Activated B cell treated with CpG ODN at 0.5 μM for 24 hours (primary cell): ENCODE results near the gene ZNG1A. TPM values are rescaled to one million over a fixed set of nuclear protein-coding genes. Genes with fewer than 3 reads are reported as not detected.
"Not testable (repeated sequence)": the region's sequence is repeated elsewhere in the genome, so short reads cannot be mapped to it uniquely, and the experiment has no call there.

Experiments used
- ATAC-seq: fragments of 200-7000 bp; cut with Tn5 transposase; one replicate; pipeline ENCODE4 v1.10.0; 2021; ENCODE audit warnings: low read depth, mild to moderate bottlenecking, moderate library complexity
- CTCF ChIA-PET: fragments of 350-600 bp; sonication (Branson Sonifier 250); formaldehyde crosslinking; loops from one replicate; lab custom pipeline; 2021; ENCODE audit warnings: antibody characterized with exemption; lab: Charles Lee
- POLR2A ChIA-PET: fragments of 350-600 bp; sonication (Branson Sonifier 250); formaldehyde crosslinking; loops from one replicate; lab custom pipeline; 2021; ENCODE audit warnings: antibody characterized with exemption; lab: Charles Lee
- DNase-seq: peaks from one replicate; pipeline ENCODE4 v3.0.0; 2022
- H3K27ac Mint-ChIP-seq: one replicate; pipeline ENCODE4 v1.8.0; 2020; ENCODE audit warnings: mixed read lengths
- H3K27me3 Mint-ChIP-seq: one replicate; pipeline ENCODE4 v1.8.0; 2021; ENCODE audit warnings: mixed read lengths
- H3K36me3 Mint-ChIP-seq: one replicate; pipeline ENCODE4 v1.8.0; 2021; ENCODE audit warnings: low read depth, mixed read lengths
- H3K4me1 Mint-ChIP-seq: one replicate; pipeline ENCODE4 v1.8.0; 2021; ENCODE audit warnings: mixed read lengths
- H3K4me3 Mint-ChIP-seq: one replicate; pipeline ENCODE4 v1.8.0; 2020; ENCODE audit warnings: mild to moderate bottlenecking, mixed read lengths
- H3K9me3 Mint-ChIP-seq: one replicate; pipeline ENCODE4 v1.8.0; 2020; ENCODE audit warnings: mixed read lengths
- intact Hi-C: fragments of 100-400 bp; cut with micrococcal nuclease; formaldehyde crosslinking; loops from one replicate; pipeline ENCODE4 v1.15.1; 2024
- total RNA-seq: library from RNA; stranded (reverse); gene quantifications from 2 replicates; pipeline ENCODE4 v1.2.3, GENCODE V29; 2022

Gene ZNG1A
- total RNA-seq, 1 donor from 2014 or later = 67.2 TPM

- CTCF ChIA-PET, H3K4me3 Mint-ChIP-seq, H3K4me1 Mint-ChIP-seq, DNase-seq, H3K27ac Mint-ChIP-seq, H3K9me3 Mint-ChIP-seq, H3K36me3 Mint-ChIP-seq, intact Hi-C loops, H3K27me3 Mint-ChIP-seq, ATAC-seq, POLR2A ChIA-PET: not testable (repeated sequence)
Observed at GRCh38 chr9:151173-151572, 27.7 kb downstream of the ZNG1A start.

- intact Hi-C loops, H3K27ac Mint-ChIP-seq, H3K4me3 Mint-ChIP-seq, DNase-seq, H3K4me1 Mint-ChIP-seq, CTCF ChIA-PET, ATAC-seq, H3K36me3 Mint-ChIP-seq, POLR2A ChIA-PET, H3K27me3 Mint-ChIP-seq, H3K9me3 Mint-ChIP-seq: not testable (repeated sequence)
Observed at GRCh38 chr9:139880-140279, 39.0 kb downstream of the ZNG1A start.

- intact Hi-C loops, ATAC-seq: not testable (repeated sequence)
Observed at GRCh38 chr9:117995-118467, 60.8 kb downstream of the ZNG1A start, which contains the start of gene FOXD4. Gene FOXD4, minus strand, starts transcription at chr9:118417. Its CDS starts 298 bp downstream, at chr9:118119.

GRCh38 chr9:117144-117994, 61.5 kb downstream of the ZNG1A start:
- intact Hi-C loops, CTCF ChIA-PET, ATAC-seq, H3K36me3 Mint-ChIP-seq, POLR2A ChIA-PET, H3K9me3 Mint-ChIP-seq, H3K27ac Mint-ChIP-seq: not testable (repeated sequence)
- H3K4me1 Mint-ChIP-seq = peaks cover 32% of the 10 kb centered on the region
- peak overlapping the region; percentile 76 for H3K4me3 Mint-ChIP-seq
- peaks cover 29% of the 10 kb centered on the region for H3K27me3 Mint-ChIP-seq
- DNase-seq = peak; percentile 58

More at GRCh38 chr9:117995-118467, 60.8 kb downstream of the ZNG1A start, which contains the start of gene FOXD4:
- H3K4me3 Mint-ChIP-seq = peak within 1 kb of the TSS; percentile 76
- H3K36me3 Mint-ChIP-seq, H3K27ac Mint-ChIP-seq, H3K9me3 Mint-ChIP-seq, POLR2A ChIA-PET, DNase-seq, CTCF ChIA-PET: not testable (repeated sequence)
- peaks cover 27% of the 10 kb centered on the region for H3K27me3 Mint-ChIP-seq
- H3K4me1 Mint-ChIP-seq = peaks cover 28% of the 10 kb centered on the region

GRCh38 chr9:116239-117077, 62.4 kb downstream of the ZNG1A start:
- Mint-ChIP-seq H3K4me1 (peaks cover 32% of the 10 kb centered on the region), H3K4me3 (peak overlapping the region; percentile 28), H3K27me3 (peaks cover 30% of the 10 kb centered on the region)
- POLR2A ChIA-PET, H3K27ac Mint-ChIP-seq, intact Hi-C loops, H3K36me3 Mint-ChIP-seq, H3K9me3 Mint-ChIP-seq, CTCF ChIA-PET, ATAC-seq: not testable (repeated sequence)
- DNase-seq = peak; percentile 36

- CTCF ChIA-PET, ATAC-seq, DNase-seq, H3K9me3 Mint-ChIP-seq, POLR2A ChIA-PET, intact Hi-C loops, H3K36me3 Mint-ChIP-seq: not testable (repeated sequence)
- Mint-ChIP-seq H3K27me3 (peaks cover 30% of the 10 kb centered on the region), H3K4me3 (peak overlapping the region; percentile 77), H3K4me1 (peaks cover 32% of the 10 kb centered on the region), H3K27ac (peak overlapping the region; percentile 46)
Observed at GRCh38 chr9:115118-115451, 63.8 kb downstream of the ZNG1A start.

DNA sequence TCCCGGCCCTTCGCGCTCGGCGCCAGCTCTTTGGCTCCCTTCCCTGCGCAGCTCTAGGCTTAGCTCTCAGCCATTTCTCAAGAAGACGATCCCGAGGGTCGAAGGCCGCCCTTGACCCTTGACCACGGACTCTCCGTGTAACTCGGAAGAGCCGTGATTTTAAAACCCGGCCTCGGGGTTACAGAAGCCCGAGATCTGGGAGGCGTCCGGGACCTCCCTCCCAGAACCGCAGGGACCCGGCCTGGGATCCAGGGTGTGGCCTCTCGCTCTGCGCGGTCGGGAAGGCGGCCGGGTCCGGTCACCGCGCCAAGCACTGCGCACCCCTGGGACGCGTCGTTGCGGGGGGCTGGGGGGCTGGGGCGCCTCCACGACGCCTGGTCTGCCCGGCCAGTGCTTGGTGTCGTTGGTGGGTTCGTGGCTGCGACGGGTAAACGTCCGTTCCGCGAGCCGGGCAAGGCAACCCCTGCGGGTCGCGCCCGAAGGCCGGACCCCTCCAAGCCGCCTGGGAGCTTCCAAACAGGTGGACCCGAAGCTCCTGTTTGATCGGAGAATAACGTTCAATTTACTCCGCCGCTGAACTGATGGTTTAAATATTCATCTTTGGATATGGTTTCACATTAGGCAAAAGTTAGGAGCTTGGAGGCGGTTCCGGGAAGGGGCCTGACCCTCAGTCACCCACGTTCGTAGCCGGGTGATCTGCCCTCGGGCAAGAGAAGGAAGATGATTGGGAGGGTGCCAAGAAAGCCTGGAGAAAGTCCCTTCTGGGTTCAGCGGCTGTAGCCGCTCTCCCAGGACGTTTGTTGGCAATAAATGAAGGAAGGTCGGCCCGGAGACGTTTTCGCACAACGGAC, 64.4 kb downstream of the ZNG1A start:
- peak overlapping the region; percentile 86 for H3K4me3 Mint-ChIP-seq
- ATAC-seq = peak; percentile 17
- CTCF ChIA-PET, intact Hi-C loops, POLR2A ChIA-PET, H3K36me3 Mint-ChIP-seq, H3K9me3 Mint-ChIP-seq: not testable (repeated sequence)
- H3K27ac Mint-ChIP-seq = peak overlapping the region; percentile 50
- peak; percentile 51 for DNase-seq
- H3K27me3 Mint-ChIP-seq = peaks cover 34% of the 10 kb centered on the region
- H3K4me1 Mint-ChIP-seq = peaks cover 32% of the 10 kb centered on the region

DNA sequence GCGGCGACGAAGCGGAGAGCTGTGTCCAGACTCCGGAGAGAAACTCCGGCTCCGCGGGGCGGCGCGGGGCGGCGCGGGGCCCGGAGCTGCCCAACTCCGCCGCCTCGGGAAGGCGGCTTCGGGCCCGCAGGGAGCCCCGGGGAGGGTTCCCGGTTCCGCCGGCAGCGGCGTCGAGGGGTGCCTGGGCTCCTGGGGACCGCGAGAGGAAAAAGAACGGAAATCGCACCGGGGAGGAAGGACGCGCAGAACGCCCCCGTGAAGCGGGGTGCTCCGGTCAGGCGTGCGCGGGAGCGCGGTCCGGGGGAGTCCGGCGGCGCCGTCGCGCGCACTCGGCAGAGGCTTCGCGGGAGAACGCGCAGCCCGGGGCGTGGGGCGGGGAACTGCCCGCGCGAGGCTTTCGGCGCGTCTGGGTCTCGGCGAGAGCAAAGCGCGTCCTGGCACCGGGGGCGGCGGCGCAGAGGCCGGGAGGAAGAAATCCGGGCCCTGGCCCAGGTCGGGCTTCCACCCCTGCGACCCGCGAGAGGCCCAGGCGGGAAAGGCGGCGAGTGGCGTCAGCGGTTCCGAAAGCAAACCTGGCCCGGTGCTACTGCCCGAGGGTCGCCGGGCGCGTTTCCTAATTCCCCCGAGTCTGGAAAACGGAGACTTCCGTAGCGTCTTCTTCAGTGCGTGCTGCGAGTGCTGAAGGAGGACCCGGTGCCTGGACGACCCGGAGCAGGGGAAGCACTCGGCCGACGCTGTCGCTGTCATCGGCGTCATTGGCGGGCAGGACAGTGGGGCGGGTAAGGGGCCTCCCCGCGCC, 65.2 kb downstream of the ZNG1A start:
- Mint-ChIP-seq H3K27ac (peak overlapping the region; percentile 50), H3K4me3 (peak overlapping the region; percentile 86), H3K27me3 (peaks cover 37% of the 10 kb centered on the region), H3K4me1 (peaks cover 30% of the 10 kb centered on the region)
- DNase-seq (peak; percentile 58), ATAC-seq (peak; percentile 82)
- intact Hi-C loops, CTCF ChIA-PET, H3K9me3 Mint-ChIP-seq, H3K36me3 Mint-ChIP-seq, POLR2A ChIA-PET: not testable (repeated sequence)

DNA sequence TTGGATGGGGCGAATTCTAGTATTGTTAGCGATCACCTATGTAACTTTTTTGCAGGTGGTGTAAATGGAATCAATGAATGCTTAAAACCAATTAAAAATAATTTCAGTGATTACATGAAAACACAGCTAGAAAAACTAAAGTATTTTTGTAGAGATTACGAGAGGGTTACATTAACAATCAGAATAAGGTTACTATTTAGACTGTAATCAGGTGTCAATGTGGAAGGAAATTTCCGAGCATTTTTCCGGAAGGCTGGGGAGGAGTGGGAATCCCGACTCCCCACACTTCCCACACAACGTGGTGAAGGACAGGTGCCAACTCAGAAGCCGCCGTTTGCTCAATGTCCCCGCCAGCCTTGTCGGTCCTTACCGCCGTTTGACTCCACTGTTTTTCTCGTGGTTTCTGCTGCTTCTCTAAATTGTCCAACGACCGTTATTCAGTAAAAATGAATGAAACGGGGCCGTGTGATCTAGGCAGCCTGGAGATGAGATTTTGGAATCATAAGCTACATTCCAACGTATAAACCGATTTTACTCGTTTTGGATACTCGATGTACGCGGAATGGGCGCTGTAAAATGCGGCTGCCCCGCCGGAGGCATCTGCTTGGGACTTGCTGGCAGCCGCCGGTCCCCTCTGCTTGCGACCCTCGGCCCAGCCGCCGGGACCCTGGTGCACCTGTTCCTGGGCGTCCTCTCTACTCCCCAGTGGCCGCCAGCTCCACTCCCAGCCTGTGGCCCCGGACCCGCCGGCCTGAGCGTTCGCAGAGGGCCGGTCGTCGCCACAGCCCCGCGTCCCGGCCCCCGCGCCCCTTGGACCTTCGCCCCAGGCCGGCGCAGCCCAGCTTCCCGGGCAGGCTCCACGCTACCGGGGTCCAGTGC, 66.0 kb downstream of the ZNG1A start:
- Mint-ChIP-seq H3K27me3 (peaks cover 35% of the 10 kb centered on the region), H3K4me1 (peaks cover 24% of the 10 kb centered on the region), H3K4me3 (peak overlapping the region; percentile 59), H3K27ac (peak overlapping the region; percentile 24)
- H3K9me3 Mint-ChIP-seq, H3K36me3 Mint-ChIP-seq, DNase-seq, ATAC-seq, CTCF ChIA-PET, intact Hi-C loops, POLR2A ChIA-PET: not testable (repeated sequence)

- intact Hi-C loops, H3K27ac Mint-ChIP-seq, POLR2A ChIA-PET, DNase-seq, CTCF ChIA-PET, H3K36me3 Mint-ChIP-seq, H3K4me3 Mint-ChIP-seq, ATAC-seq, H3K9me3 Mint-ChIP-seq: not testable (repeated sequence)
- H3K27me3 Mint-ChIP-seq = peaks cover 33% of the 10 kb centered on the region
- H3K4me1 Mint-ChIP-seq = peaks cover 14% of the 10 kb centered on the region
Observed at GRCh38 chr9:110672-111071, 68.2 kb downstream of the ZNG1A start.
